Hepatocyte (in vitro differentiated cells): ENCODE measurements around the gene AS3MT.

Experiments
- CTCF ChIP-seq: fragments of 200-600 bp; sonication (generic); IDR thresholded peaks from 2 replicates; pipeline ENCODE4 v1.5.1; 2016; ENCODE audit warnings: antibody characterized with exemption, mild to moderate bottlenecking; ENCODE audit not compliant: poor library complexity
- EZH2 ChIP-seq: fragments of 200-600 bp; sonication (generic); IDR thresholded peaks from 2 replicates; pipeline ENCODE4 v1.6.1; 2016; ENCODE audit warnings: antibody characterized with exemption, mild to moderate bottlenecking, borderline replicate concordance

GRCh38 chr10:102941401-102941800, 72.1 kb downstream of the AS3MT start:
- no peak for TF ChIP-seq EZH2
- no peak for TF ChIP-seq CTCF
